Transverse colon (tissue), 4 donors: ENCODE results near the gene STPG3.

Source experiments
- CTCF ChIP-seq, 5 experiments: fragments of 200-600 bp in 3 of 5; fragments of 450-650 bp in 2 of 5; sonication (generic) in 3 of 5; IDR thresholded peaks; 1 replicate in 2 of 5; 2 replicates in 3 of 5; pipeline ENCODE4 v1.5.1; 2016 to 2017; ENCODE audit warnings: antibody characterized with exemption in 5 of 5, inconsistent platforms in 3 of 5, mild to moderate bottlenecking in 2 of 5, moderate library complexity in 1 of 5
- EP300 ChIP-seq: sonication (generic); formaldehyde crosslinking; IDR thresholded peaks from one replicate; pipeline ENCODE4 v1.6.1; 2017; ENCODE audit warnings: antibody characterized with exemption, low read depth
- POLR2A ChIP-seq: fragments of 450-650 bp; IDR thresholded peaks from one replicate; pipeline ENCODE4 v1.6.1; 2016; ENCODE audit warnings: antibody characterized with exemption, mild to moderate bottlenecking, moderate library complexity
- POLR2AphosphoS5 ChIP-seq, 3 donors: sonication (generic); formaldehyde crosslinking; IDR thresholded peaks; one replicate each; pipeline ENCODE4 v1.6.1; 2016; ENCODE audit warnings: antibody characterized with exemption in 3 of 3

GRCh38 chr9:137247916-137248175 lies 3.2 kb upstream of the STPG3 start:
- TF ChIP-seq POLR2AphosphoS5 (IDR thresholded peaks at IDR 0.05) (no peak), CTCF (IDR thresholded peaks at IDR 0.05) (no peak), POLR2A (no peak), EP300 (no peak)
